NCI-H1930 (cell line): ENCODE results near the gene GNPNAT1.

Source experiments
- DNase-seq, 2 experiments: peaks; one replicate each; lab custom pipeline; 2025; lab: John Stamatoyannopoulos, UW

GNPNAT1 gene

DNA sequence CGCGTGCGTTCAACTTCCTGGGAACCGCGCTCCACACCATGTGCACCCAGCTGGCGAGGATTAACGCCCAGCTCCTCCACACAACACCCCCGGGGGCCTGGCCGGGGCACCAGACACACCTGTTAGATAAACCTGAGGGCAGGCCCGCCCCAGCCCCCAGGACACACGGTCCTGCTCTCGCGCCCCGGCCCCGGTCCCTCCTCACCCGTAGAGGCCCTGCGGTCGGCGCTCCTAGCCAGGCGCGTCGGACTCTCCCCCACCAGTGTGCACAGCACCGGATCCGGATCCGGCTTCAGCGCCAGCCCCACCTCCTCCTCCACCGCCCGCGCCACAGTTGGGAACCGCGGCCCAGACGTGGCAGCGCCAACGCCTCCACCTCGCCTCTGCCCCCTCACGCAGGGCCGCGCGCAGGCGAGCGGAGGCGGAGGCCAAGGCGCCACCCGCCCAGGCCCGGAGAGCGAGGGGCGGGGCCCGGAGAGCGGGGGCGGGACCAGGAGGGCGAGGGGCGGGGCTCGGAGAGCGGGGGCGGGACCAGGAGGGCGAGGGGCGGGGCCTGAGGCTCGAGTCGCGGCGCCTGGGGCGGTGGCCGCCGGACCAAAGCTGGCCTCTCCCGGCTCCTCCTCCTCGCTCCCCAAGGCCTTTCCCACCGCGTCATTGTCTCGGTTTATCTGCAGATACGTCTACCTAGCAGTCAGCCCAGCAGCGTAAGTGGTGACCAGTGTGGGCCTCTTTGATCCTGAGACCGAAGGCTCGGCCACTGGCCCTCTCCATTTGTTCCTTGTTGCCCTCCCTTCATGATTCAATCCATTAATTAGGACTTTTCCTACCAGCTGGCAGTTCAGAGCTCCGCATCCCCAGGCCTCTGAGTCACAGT is at the start of gene GNPNAT1:
Gene GNPNAT1 (minus strand): TSS at position 385 of the 874 bp plus-strand sequence. CDS start 6,957 bp downstream, outside the sequence.
- DNase-seq, result peak; percentile 63 to 65

DNA sequence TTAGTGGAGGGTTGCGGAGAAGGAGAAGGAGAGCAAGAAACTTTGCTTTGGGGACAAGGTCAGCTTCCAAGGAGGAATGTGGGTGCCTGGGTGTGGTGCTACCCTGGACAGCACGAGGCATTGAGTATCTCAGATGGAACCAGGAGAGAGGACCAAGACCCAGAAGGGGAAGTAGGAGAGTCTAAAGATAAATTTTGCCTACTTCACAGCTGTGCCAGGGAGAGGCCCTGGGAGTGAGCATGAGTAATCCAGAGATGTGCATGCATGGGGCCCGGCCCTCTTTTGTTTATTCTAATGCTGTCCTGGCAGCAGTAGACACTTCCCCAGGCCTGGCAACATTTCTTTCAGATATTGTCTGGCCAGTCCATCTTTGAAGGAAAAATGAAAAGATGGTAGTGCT is 49.5 kb upstream of the GNPNAT1 start:
- DNase-seq, result no peak

DNA sequence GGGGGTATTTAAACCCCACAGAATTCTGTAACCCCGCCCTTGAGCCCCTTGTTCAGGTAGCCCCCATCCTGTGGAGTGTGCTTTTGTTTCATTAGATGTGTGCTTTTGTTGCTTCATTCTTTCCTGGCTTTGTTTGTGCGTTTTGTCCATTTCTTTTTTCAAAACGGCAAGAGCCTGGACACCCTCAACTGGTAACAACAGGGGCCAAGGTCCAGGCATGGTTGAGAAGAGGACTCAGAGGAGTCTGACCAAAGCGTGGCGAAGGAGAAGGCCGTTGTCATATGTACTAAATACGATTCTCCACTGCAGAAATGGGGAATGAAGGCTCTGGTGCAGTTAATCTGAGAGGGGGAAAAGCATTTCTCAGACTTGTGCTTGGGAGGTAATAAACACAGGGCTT is 46.0 kb upstream of the GNPNAT1 start:
- DNase-seq, result no peak

DNA sequence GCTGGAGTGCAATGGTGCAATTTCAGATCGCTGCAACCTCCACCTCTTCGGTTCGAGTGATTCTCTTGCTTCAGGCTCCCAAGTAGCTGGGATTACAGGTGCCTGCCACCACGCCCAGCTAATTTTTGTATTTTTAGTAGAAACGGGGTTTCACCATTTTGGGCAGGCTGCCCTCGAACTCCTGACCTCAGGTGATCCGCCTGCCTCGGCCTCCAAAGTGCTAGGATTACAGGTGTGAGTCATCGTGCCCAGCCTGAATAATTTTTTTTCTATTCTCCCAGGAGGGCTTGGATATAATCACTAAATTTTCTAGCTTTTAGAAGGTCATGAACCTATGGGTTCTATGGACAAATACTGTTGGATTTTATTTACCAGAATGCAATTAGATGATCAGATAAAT is 44.7 kb upstream of the GNPNAT1 start:
- DNase-seq, result no peak

DNA sequence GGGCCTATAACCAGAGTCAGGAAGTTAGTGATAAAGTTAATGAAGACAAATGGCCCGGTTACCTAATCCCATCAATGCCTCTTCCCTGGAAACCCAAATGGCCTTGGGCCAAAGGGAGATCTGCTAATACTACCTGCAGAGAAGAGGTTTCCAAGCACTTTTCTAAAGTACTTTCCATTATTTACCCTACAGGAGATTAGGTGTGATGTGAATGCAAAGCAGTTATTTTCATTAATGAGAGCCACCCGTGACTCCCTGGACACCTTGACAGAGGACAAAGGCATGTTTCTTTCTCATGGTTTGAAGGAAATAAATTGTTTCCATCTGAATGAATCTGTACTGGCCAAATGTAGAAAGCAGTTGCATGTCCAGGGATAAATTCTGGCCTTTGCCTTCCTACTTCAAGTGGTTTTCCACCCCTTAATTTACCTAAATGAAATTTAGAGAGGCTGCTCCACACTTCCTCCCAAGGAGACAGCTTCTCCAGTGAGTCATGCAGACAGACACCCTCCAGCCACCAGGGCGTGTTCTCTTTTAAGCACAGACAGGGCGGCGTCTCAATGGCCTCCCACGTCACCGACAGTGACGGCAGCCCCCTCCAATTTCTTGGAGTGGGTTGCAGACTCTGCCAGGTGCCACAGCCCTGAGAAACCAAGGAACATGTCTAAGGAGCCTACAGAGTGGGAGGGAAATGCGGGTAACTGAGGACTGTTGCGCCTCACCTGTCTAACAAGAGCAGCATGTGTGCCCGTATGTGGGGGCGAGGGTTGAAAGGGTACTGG is 43.9 kb upstream of the GNPNAT1 start:
- no peak for DNase-seq

DNA sequence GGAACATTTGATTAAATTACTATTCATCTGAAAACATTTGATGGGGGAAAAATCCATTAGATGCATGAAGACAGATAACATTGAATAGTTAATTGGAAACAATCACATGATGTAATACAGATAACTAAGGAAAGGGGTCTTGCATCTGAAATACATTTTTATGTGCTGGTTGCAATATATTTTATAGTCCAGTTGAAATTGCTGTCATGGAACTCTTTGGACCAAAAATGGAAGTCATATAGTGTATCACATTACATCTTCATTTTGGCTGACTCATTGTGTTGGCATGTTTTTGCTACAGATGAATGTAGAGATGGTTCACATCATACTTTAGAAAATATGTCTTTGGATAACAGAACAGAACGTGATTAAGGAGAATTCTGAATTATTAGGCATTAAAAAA is 43.0 kb upstream of the GNPNAT1 start:
- no peak for DNase-seq

DNA sequence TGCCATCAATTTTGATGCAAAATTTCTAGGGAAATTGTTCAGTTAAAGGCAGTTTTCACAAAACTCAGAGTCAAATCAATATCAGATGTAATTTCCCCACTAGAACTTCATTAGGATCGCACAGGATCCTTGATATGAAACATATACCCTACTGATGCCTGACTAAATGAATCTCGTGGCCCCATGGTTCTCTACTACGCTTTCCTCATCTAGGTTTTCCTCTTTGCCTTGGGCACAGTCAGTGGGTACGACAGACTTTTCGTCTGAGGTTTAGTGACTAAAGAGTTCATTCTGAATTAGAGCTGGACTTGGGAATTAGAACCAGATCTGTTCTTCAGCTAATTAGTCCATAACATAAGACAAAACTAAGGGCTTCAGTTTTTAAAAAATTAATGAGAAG is 42.5 kb upstream of the GNPNAT1 start:
- DNase-seq, result no peak

DNA sequence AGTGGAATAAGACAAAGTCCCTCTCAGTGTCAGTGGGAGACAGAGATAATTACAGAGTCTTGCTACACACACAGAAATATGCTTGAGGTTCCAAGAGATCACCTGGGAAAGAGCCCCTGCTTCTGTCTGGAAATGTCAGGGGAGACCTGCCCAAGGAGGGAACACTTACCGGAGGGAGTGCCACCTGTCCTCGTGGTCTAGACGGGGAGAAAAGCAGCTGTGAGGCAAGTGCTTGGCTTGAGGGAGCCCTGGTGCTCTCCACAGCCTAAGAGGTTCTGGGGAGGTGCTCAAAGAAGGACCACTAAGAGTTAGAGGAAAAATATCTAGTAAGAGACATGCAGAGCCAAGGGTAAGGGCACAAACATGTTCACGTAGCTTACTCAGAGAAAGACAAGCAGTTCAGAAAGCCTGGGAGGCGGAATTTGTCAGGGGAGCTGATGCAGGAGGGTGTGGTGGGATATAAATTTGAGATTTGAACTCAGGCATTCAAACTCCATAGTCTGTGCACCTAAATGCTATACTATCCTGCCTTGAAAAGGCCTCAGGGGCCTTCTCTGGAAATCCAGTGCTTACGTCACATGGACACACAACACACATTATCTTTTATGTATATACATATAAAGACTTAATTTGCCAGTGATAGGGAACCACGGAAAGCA is 38.2 kb upstream of the GNPNAT1 start:
- no peak for DNase-seq

DNA sequence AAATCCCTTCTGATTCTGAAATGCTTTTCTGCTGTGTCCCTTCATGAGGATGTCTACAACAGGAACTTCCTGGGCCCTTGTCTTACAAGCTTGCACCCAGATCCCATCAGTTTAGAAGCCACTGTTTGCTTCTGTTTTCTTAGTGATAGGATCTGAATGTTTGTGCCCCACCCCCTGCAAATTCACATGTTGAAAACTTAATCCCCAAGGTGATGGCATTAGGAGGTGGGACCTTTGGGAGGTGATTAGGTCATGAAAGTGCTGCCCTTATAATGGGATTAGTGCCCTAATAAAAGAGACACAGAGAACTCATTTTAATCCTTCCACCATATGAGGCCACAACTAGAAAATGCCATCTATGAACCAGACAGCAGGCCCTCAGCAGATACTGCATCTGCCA is 36.0 kb upstream of the GNPNAT1 start:
- no peak for DNase-seq

DNA sequence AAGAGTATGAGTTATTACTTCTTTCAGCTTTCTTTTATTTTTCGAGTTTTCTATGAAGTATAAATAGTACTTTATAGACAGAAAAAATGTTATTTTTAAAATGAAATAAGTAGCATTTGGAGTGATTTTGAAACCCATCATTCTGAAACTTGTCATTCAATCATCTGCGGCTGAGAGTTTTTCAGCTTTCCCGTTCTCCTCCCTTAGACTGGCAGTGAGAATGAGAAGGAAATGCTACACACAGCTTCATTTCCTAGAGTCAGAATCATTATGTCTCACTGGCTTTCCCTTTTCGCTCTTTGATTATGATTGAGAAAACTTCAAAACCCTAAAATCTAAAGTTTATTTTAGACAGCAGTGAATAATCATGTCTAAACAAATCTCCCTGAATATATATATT is 33.7 kb upstream of the GNPNAT1 start:
- DNase-seq, result no peak

DNA sequence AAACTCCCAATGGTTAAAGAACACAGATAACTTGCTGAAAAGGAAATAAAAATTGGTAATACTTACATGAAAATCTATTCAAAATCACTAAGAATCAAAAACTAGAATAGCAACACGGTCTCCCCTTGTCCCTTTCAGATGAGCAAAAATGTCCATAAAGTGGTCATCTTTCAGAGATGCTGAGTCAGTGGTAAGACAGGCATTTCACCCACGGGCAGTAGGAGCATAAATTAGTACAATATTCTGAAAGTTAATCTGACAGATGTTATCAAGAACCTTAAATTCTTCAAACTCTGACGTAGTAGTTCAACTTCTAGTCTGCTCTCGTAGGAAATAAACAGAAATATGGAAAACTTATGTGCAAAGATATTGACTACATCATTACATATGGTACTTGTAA is 33.1 kb upstream of the GNPNAT1 start:
- DNase-seq, result no peak

DNA sequence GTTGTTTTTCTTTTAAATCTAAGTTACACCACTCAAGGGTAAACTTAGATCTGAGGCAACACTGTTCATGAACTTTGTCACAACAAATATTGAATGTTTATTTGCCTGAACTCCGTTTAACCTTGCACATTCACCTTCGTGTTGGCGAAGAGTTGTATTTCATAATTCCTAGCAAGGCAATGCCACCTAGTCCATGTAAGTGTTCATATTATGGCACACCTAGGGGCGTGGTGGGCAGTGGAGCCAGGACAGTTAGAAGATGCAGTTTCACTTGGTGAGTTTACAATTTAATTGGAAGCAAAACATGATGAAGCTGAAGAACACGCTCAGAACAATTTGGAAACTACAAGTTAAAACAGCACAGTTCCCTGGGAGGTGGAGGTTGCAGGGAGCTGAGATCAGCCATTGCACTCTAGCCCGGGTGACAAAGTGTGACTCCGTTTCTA is 30.4 kb upstream of the GNPNAT1 start:
- DNase-seq, result no peak

DNA sequence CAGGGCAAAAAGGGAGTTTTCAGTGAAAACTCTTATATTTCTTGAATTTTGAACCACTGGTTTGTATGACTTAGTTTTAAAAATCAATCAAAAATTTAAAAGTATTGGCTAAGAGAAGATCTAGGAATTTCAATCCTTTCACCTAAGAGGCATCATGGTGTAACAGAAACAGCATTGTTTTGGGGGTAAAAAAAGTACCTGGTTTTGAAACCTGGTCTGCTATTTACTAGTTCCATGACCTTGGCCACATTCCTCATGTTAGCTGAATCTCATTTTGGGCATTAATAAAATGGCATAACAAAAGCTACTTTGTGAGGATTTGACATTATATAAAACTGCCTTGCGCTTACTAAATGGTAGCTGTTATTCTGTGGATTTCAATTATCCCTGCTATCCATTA is 16.7 kb upstream of the GNPNAT1 start:
- DNase-seq, result no peak

DNA sequence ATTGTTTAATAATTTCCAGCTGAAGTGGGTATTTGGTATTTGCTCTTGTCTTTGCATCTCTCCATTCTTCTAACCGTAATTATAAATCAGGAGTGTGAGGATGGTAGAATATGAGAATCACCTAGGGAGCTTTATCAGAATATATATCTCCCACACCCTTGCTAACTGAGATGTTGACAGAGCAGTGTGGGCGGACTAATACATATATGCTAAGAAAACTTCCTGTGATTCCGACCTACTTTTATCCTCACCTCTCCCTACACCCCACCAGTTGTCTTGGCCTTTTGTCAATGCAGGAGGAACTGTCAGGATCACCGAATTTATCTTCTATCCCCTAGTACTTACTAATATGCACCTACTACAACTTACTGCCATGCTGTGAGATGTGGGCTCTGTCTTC is 14.7 kb upstream of the GNPNAT1 start:
- no peak for DNase-seq

DNA sequence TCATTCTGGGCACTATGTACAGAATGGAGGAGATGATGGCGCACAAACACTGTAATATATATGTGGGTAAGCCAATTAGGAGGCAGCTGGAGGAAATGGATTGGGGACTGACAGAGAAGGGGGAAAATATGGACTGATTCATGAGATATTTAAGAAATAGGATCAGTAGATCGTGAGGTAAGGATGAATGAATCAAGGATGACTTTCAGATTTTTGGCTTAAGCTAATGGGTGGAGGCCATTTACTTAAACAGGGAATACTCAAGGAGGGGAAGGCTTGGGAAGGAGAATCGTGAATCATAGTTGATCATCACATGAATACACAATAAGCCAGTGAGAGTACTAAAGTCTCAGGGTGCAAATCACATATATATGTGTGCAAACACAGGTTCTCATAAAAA is 11.2 kb upstream of the GNPNAT1 start:
- DNase-seq, result no peak

DNA sequence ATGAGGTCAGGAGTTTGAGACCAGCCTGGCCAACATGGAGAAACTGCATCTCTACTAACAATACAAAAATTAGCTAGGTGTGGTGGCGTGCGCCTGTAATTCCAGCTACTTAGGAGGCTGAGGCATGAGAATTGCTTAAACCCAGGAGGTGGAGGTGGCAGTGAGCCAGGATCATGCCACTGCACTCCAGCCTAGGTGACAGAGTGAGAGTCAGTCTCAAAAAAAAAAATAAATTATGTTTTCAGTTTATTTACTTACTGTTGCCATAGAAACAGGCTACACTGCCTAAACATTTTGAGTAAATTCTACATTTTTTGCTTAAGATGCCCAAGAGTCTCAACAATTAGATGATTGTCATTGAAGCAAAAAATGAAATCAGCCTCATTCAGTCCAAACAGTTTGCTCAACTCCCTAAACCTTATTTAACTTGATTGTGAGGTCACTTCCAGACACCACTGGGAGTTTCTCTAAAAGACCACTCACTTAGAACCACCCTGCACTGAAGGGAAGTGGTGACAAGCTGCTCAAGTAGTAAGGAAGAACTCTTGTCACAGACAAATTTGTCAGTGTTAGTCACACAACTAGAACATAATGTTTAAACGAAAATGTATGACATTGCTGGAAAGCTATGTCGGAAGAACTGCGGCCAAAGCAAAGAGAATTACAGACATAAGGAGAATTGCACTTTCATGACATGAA is 9.8 kb upstream of the GNPNAT1 start:
- DNase-seq, result no peak

DNA sequence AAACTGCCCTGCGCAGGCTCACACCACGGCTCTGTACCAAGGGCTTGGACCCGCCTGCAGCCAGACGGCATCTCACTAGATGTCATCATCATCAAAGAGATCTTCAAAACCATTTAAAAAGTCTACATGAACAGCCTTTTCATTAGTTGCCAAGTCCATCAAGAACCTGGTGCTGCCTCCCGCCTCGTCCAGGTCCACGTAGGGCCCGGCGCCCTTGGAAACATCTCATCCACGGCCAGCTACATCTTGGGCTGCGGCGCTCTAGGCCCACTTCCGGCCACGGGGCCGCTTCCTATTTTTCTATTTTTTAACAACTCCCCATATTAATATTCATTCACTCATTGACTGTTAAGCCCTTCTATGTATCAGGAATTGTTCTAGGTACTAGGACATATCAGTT is 7.4 kb upstream of the GNPNAT1 start:
- no peak for DNase-seq

DNA sequence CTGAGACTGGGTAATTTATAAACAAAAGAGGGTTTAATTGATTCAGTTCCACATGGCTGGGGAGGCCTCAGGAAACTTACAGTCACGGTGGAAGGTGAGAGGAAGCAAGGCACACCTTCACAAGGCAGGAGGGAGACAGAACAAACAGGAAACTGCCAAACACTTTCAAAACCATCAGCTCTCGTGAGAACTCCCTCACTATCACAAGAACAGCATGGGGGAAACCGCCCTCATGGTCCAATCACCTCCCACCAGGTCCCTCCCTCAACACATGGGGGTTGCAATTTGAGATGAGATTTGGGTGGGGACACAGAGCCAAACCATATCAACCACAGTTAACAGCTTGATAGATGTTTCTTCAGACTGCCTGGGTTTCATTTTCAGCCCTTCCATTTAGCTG is 6.2 kb upstream of the GNPNAT1 start:
- no peak for DNase-seq

DNA sequence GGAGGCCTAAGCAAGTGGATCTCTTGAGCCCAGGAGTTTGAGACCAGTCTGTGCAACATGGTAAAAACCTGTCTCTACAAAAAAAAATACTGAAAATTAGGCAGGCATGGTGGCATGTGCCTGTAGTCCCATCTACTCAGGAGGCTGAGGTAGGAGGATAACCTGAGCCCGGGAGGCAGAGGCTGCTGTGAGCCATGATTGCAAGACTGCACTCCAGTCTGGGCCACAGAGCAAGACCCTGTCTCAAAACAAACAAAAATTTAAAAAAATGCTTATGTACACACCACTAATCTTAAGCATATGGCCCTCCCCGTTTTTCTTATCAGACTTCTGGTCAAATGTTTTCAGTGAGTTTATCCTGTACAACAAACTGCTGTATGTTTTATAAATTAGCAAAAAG is 1.7 kb upstream of the GNPNAT1 start:
- DNase-seq, result no peak

DNA sequence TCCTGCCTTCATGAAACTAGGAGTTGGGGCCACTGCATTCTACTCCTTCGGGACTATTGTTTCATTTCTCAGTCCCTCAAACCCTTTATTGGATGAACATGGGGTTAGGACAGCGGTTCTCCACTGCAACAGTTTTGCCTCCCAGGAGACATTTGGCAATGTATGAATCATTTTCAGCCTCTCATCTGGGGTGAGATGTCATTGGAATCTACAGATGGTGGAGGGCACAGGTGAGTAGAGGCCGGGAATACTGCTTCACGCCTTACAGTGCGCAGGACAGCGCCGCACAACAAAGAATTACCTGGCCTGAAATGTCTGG is 649 bp upstream of the GNPNAT1 start:
- DNase-seq, result no peak

DNA sequence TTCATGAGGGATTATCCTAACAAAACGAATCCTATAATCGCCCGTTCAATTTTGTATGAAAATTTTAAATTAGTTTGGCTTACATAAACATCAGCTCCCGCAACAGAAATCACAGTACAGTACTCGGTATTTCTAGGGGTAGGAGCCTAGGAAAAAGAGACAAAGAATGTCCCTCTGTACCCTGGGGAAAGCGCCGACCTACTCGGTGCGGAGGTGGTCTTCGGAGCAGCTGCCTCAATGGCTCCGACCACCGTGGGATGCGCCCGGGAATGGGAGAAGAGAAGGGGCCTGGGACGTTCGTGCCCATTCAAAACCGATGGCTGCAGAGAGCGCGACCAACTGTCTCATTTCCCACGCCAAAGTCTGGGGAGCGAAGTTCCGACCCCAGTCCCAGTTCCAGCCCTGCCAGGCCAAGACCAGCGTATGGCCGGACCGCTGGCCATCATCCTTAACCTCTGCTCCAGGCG is 618 bp downstream of the GNPNAT1 start:
- DNase-seq, result no peak
